Measurements from ENCODE around the gene SLC26A3. TPM values are rescaled to one million over a fixed set of nuclear protein-coding genes. Genes with fewer than 3 reads are reported as not detected.

The SLC26A3 gene
- total RNA-seq, 1 experiment from 2014 or later, result not detected

DNA sequence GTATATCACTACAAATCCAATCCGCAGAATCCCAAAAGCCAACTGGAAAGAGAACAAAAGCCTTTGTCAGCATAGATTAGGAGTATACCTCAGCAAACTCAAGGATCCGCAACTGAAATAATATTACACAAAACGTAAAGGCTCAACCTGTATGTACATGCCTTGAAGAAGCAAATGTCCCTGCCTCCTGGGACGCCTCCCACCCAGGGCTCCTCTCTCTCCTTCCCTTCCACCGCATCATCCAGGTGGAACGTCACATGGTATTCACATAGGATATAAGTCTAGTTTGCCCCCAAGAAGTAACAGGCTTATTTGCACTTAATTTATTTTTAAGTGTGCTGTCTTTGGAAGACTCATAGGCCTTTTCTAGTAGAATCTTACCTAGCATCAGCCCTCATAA is 13.4 kb downstream of the SLC26A3 start:
- Histone ChIP-seq H2BK120ac (ENCODE audit: low read depth, low read length, poor library complexity, severe bottlenecking) (no peak overlapping the region), H2BK20ac (ENCODE audit: low read depth, low read length, poor library complexity, severe bottlenecking) (no peak overlapping the region), H2BK12ac (ENCODE audit: insufficient read length, low read depth, low read length) (no peak overlapping the region), H3K4ac (ENCODE audit: low read depth, low read length) (no peak overlapping the region), H3K27ac (ENCODE audit: insufficient read length, low read depth, low read length) (no peak overlapping the region), H3K23me2 (ENCODE audit: insufficient read length, low read depth, low read length, poor library complexity, severe bottlenecking) (no peaks in the 10 kb centered on the region), H3K79me1 (ENCODE audit: insufficient read depth, low read depth, low read length, poor library complexity, severe bottlenecking) (no peaks in the 10 kb centered on the region), H4K8ac (replicated peaks; ENCODE audit: insufficient read length, low read depth, low read length) (no peak overlapping the region), H3K14ac (ENCODE audit: insufficient read depth, low read length) (no peak overlapping the region), H3K56ac (ENCODE audit: insufficient read length, low read depth, low read length) (no peak overlapping the region), H2BK5ac (ENCODE audit: insufficient read length, low read length) (no peak overlapping the region), H4K5ac (ENCODE audit: insufficient read length, low read depth, low read length) (no peak overlapping the region), H3K4me2 (ENCODE audit: insufficient read depth, insufficient read length, low read length) (no peak overlapping the region), H4K20me1 (ENCODE audit: control insufficient read depth, insufficient read depth, insufficient read length) (no peaks in the 10 kb centered on the region), H3K9ac (ENCODE audit: extremely low read depth, insufficient read length, low read length) (no peak overlapping the region), H3K79me2 (ENCODE audit: insufficient read depth, low read length) (no peaks in the 10 kb centered on the region), H4K91ac (ENCODE audit: insufficient read length, low read depth, low read length) (no peak overlapping the region), H3K27me3 (ENCODE audit: insufficient read depth, low read length) (no peaks in the 10 kb centered on the region), H2BK15ac (ENCODE audit: low read depth, low read length) (no peak overlapping the region), H2AK5ac (ENCODE audit: insufficient read length, low read length) (no peak overlapping the region), H3T11ph (ENCODE audit: low read length) (no peak overlapping the region), H2AFZ (ENCODE audit: low read length) (no peak overlapping the region), H3K4me1 (ENCODE audit: insufficient read depth, low read length) (peaks cover 5% of the 10 kb centered on the region; the same call in 1 of the 2 replicates), H3K9me3 (ENCODE audit: control insufficient read depth, low read depth, low read length) (no peaks in the 10 kb centered on the region), H3K23ac (ENCODE audit: insufficient read length, low read depth, low read length) (no peak overlapping the region), H3K18ac (ENCODE audit: insufficient read length, low read depth, low read length) (no peak overlapping the region)
- Mint-ChIP-seq H3K4me1 (peaks cover 21 to 25% of the 10 kb centered on the region in 2 experiments), H3K36me3 (ENCODE audit: insufficient read depth in 1 of 3, low read depth in 3 of 3) (no peaks in the 10 kb centered on the region), H3K27ac (no peak overlapping the region), H3K4me3 (no peak overlapping the region), H3K9me3 (no peaks in the 10 kb centered on the region), H3K27me3 (ENCODE audit: low read depth) (no peaks in the 10 kb centered on the region)
- DNase-seq, result no peak
- TF ChIP-seq, protein P1, sequence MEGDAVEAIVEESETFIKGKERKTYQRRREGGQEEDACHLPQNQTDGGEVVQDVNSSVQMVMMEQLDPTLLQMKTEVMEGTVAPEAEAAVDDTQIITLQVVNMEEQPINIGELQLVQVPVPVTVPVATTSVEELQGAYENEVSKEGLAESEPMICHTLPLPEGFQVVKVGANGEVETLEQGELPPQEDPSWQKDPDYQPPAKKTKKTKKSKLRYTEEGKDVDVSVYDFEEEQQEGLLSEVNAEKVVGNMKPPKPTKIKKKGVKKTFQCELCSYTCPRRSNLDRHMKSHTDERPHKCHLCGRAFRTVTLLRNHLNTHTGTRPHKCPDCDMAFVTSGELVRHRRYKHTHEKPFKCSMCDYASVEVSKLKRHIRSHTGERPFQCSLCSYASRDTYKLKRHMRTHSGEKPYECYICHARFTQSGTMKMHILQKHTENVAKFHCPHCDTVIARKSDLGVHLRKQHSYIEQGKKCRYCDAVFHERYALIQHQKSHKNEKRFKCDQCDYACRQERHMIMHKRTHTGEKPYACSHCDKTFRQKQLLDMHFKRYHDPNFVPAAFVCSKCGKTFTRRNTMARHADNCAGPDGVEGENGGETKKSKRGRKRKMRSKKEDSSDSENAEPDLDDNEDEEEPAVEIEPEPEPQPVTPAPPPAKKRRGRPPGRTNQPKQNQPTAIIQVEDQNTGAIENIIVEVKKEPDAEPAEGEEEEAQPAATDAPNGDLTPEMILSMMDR (conservative IDR thresholded peaks at IDR 0.05), result no peak
- WGBS (ENCODE audit: extremely low coverage, insufficient read length, low lambda C conversion rate), result no CpG with 5 or more reads among the region's 6 CpGs

Measured in H9 (cell line).